GM19463 (cell line): Measurements from ENCODE around the gene ZNF18.

ENCODE experiments used
- ATAC-seq: cut with Tn5 transposase; IDR thresholded peaks from one replicate; pipeline ENCODE4 v1.9.1; 2021; ENCODE audit warnings: mild to moderate bottlenecking, moderate library complexity; ENCODE audit not compliant: unreplicated experiment

ZNF18 gene, protein sequence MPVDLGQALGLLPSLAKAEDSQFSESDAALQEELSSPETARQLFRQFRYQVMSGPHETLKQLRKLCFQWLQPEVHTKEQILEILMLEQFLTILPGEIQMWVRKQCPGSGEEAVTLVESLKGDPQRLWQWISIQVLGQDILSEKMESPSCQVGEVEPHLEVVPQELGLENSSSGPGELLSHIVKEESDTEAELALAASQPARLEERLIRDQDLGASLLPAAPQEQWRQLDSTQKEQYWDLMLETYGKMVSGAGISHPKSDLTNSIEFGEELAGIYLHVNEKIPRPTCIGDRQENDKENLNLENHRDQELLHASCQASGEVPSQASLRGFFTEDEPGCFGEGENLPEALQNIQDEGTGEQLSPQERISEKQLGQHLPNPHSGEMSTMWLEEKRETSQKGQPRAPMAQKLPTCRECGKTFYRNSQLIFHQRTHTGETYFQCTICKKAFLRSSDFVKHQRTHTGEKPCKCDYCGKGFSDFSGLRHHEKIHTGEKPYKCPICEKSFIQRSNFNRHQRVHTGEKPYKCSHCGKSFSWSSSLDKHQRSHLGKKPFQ

DNA sequence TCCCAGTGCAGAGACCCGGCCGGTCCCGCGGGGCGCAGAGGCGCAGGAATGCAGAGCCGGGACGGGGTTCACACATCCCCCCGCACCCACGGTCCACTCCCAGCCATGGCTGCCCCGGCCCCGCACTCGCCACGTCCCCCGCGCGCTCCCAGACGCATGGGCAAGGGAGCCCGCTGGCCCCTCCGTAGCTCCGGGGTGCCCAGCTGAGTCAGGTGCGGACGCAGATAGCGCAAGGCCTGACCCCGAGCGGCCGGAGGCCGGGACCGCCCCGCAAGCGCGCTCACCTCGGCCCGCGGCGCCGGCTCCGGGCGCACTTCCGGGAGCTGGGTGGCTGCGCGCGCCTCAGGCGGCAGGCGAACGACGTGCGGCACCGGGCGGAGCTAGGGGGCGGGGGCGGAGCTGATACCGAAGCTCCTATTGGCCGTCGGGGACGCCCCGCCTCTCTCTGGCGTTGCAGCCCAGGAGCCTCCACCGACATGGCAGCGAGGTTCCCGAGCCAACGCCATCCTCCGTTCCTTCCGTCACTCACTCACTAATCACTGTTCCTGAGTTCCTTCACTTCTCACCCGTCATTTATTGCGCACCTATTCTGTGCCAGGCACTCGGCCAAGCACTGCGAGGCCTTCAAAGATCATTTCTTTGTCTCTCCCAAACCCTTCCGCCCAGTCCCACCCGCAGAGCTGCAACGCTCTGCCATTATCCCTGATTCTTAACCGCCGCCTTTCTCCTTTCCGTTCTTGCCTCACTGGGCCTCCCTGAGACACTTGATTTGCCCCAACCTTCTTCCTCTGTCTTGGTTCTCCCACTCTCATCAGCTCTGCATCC lies at the start of gene ZNF18:
Gene ZNF18, minus strand, starts transcription at position 329 of the 825 bp plus-strand sequence. CDS start 4,646 bp downstream, outside the sequence.
- peak; percentile 97 for ATAC-seq

DNA sequence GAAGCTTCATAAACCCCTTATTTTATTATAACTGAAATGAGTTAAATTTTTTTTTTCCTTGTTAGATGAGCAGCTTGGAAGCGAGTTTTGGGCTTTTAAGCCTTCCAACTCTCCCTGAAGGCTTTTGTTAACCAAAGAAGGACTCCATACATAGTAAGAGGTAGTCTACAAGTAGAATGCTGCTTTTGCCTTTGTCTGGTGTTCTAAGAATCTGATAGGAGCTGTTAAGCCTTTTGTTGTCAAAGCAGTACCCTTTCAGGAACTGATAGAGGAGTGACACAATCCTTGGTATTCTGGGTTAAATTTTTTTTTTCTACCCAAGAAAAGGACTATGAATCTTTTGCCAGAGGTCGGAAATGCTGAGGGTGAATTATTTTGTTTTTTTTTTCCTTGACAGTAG lies 49.5 kb upstream of the ZNF18 start:
- ATAC-seq = no peak

DNA sequence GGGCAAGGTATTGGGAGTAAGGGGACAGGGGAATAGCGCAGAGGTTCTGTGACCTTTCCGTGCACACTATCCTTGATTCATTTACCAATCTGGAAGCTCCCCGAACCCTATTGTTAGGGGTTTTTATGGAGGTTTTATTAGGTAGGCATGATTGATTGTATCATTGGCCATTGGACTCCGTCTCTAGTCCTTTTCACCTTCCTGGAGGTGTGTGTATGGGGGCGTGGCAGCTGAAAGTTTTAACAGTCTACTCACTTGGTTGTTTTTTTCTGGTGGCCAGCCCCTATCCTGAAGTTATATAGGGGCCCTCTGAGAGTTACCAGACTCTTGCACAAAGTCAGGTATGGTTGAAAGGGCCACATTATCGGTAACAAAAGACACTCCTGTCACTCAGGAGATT lies 46.4 kb upstream of the ZNF18 start:
- no peak for ATAC-seq

DNA sequence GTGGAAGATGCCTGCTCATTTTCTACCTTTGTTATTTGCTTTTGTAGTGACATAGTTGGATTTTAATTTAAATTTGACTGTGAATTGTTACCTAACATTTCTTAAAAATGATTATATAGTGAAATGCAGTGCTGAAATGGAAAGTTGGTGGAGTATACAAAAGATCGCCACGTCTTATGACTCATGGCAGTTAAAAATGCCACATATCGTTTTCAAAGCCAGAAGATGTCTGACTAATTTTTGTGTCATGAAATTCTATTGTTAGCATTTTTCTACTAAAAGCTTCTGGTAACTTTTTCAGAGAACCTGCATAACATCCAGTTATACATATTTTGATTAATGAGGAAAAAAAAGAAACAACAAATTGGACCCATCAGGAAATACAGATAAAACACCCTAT lies 44.0 kb upstream of the ZNF18 start:
- no peak for ATAC-seq

DNA sequence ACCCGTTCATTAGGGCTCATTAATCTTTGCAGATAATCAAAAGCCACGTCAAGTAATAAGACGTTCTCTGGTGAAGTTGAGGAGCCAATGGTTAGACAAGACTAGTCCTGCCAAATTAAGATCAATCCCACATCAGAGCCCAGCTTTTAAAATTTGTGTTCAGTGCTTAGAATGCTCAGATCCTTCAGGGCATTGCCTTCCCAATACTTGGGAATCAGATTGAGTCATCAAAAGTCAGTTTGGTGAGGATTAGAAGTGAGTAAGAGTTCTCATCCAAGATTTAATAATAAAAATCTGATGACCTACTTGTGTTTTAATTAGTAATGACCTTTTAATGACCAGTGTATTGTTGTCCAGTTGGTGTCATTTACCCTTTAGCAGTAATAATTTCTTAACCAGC lies 43.2 kb upstream of the ZNF18 start:
- ATAC-seq = no peak

DNA sequence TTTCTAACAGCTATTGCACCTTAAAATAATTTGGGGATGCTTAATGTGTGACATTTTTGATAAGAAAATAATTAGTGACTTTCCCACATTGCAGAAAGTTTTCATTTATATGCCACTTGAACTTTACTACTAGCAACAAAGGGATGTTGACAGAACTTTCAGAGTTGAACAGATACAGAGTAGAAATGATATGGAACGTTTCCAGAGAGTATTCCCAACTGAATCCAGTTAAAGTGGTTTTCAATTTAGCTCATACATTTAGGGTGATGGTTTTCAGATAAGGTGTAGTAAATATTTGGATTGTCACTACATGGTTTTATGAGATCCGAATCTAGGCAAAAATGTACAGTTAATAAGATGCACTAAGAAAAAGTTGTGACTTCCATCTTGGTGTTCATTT lies 40.7 kb upstream of the ZNF18 start:
- no peak for ATAC-seq

DNA sequence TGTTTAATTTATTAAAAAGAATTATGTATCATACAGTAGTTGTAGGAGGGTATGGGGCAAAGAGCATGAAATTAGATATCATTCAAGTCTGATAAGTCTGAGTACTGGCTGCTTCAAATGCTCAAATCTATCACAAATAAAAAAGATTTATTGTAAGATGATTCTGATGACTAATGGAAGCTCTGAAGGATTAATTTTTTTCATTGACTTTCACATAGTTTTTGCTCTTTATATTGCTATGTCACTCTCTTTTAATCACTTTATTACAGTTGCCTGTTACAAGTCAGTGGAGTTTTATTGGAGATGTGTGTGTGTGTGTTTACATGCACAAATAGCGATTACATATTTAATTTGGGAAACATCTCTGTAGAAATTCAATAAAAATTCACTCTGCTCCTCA lies 38.4 kb upstream of the ZNF18 start:
- no peak for ATAC-seq

DNA sequence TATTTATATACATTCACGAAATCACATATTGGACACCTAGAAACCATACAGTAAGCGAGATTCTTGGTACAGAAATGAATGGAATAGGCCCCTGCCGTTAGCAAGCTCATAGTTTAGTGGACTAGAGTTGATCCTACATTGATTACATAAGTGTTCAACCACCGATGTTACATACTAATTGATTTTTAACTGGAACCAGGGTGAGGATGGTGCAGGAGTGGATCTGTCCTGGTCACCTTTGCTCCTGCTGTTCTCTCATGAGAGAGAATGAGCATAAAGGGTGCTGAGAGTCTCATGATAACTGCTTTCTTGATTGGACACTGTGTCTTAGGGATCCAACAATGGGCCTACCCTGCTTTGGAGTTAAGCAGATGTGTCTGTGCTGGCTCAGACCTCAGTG lies 37.3 kb upstream of the ZNF18 start:
- no peak for ATAC-seq

DNA sequence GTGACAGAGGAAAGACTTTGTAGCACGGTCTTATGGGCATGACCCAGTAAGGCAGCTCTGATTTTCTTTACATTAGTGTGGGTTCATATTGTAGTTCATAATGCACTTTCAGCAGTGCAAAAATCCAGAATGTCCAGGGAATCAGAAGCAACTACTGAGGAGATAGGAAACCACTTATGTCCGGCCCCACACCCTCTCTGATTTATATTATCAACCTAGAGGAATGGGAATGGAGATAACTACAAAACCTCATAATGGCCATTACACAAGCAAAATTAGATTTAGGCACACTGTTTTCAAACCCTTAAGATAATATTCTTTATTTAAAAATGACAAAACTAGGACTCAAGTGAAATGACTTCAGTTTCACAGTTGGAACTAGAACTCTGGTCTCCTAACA lies 31.3 kb upstream of the ZNF18 start:
- no peak for ATAC-seq

DNA sequence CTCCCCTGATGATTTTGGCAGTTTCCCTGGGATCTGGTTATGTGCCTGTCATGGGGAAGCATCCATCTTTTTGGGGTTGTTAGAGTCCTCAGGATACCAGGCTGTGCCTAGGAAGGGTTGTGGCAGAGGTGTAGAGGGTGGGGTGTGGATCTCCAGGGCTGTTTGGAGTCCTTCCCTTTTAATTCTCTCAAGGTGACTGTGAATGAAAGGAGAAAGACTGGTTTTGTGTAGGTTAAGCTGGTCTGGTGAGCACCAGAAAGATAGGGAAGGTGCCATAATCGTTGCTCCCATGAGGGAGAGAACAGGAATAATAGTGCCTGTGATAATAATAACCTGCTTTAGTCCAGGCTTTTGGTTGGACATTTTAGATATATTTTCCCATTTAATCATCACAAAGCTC lies 30.4 kb upstream of the ZNF18 start:
- ATAC-seq = no peak

DNA sequence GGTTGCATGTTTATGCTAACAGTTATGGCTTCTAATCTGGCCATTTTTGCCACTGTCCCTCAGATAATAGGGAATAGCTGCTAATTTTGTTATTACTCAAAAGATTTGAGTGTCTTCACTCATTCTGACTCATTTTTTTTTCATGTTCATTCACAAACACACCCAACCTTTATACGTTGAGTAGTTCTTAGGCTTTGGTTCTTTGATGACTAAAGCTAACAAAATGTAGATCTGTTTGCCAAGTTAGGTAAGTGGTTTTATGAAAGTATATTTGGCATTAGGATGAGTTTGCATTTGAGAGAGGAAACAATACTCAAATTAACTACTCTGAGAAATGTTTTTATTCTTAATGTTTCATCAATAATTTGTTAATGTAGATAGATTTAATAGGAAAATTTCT lies 27.1 kb upstream of the ZNF18 start:
- no peak for ATAC-seq

DNA sequence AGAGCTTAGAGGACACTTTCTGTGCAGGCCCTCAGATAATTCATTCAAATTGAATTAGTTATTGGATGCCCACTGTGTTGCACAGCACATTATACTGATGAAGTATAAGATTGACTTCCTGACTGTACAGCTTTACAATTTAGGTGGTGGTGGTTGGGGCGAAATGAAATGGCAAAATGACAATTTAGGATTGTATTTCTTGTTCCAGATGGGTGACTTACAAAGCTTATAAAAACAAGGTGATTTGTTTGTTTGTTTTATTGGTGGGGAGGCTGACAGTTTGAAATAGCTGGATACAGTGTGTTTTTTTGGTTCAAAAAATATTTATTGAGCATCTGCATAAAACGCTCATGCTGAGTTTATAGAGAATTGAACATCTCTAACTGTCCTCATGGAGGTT lies 25.0 kb upstream of the ZNF18 start:
- ATAC-seq = no peak

DNA sequence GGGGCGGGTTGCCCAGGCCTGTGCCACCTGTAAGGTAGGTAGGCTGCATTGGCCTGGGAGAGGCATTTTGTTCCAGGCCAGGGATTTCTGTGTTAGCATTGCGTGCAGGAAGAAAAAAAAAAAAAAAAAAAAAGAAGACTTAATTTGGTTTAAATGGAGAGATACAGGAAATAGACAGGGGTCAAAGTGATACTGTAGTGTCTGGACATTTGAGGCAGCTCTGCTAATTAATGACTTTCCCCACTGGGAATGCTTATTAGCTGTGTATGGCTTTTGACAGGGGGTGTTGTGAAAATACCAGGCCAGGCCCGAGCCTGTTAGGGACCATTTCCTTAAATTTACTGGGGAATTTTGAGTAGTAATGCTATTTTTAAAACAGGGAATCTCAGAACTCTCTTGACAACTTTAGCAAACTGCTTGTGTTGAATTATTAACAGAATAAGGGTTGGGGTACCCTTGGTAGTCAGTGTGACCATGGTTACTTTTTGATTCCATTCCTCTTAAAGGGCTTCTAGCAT lies 24.4 kb upstream of the ZNF18 start:
- ATAC-seq = no peak

DNA sequence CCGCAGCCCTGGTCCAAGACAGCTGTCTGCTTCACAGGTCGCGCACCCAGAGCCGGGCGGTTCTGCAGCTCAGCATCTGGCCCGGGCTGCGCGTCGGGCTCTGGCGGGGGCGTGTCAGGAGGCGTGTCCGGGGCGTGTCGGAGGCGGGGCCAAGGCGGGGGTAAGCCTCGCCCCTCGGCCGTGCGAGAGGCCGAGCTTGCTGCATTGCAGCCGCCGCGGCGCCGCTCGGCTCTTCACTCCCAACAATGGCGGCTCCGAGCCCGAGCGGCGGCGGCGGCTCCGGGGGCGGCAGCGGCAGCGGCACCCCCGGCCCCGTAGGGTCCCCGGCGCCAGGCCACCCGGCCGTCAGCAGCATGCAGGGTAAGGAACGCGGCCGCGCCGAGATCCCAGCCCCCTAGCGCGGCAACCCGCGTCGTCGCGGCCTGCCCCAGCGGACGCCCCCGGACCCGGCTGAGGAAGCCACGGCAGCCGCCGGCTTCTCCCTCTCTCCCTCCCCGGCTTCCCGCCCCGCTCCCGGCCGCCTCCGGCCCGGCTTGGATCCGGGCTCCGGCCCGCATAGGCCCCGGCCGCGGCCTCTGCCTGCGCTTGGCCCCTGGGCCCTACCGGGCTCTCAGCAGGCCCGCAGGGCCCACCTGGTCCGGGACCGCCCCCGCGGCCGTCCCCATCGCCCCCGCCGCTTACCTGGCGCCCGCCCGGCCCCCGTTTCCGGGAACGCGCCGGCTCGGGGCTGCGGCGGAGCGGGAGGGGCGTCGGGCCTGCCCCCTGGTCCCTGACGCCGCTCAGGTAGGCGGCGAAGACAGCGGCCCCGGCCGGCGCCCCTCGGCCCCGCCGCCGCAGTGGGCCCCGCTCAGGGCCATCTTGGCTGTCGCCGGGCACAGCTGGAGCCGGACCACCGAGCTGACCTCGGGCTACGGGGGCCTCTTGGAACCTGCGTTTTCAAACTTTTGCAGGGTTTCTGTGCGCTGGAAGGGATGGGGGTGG lies 23.7 kb upstream of the ZNF18 start, which contains the start of gene MAP2K4:
Gene MAP2K4, plus strand, starts transcription at position 236 of the 981 bp plus-strand sequence. Its CDS starts 10 bp downstream, at position 246.
- peak; percentile 93 for ATAC-seq

DNA sequence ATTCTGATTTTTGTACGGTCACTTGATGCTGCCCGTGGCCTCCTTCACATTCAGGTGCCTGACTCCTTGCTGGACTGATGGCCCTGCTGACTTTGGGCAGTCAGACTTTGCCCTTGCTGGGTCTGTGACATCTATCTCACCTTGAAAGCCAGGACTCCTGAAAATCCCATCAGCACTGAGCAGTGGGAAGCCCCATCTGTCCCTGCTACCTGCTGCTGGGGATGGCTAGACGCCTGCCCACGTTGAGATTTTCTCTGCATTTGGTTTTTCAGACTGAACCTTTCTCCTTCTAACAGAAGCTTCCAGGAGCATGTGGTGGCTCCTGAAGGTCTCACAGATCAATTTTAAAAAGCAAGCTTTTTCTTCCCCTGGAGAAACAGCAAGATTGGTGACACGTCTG lies 10.2 kb upstream of the ZNF18 start:
- no peak for ATAC-seq

DNA sequence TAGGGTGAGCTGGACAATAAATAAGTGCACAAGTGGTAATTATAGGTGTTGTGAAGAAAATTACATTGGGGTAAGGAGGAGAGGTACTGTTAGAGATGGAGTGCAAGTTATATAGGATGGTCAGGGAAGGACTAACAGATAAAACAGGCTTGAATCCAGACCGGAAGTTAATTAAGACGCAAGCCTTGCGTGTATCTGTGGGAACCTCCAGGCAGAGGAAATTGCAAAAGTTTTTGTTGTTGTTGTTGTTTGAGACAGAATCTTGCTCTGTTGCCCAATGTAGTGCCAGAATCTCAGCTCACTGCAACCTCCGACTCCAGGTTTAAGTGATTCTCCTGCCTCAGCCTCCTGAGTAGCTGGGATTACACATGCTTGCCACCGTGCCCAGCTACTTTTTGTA lies 2.4 kb upstream of the ZNF18 start:
- no peak for ATAC-seq

DNA sequence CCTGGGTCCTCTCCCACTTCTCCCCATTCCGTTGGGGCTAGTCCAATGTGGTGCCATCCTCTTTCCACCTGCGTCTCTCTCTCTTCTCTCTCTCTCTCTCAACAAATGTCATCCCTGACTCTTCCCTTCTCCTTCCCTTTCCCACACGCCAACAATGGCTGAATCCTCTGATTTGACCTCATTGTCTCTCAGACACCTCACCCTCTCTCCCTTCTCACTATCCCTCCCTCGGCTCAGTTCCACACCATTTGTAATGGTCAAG lies 628 bp upstream of the ZNF18 start:
- ATAC-seq = no peak

DNA sequence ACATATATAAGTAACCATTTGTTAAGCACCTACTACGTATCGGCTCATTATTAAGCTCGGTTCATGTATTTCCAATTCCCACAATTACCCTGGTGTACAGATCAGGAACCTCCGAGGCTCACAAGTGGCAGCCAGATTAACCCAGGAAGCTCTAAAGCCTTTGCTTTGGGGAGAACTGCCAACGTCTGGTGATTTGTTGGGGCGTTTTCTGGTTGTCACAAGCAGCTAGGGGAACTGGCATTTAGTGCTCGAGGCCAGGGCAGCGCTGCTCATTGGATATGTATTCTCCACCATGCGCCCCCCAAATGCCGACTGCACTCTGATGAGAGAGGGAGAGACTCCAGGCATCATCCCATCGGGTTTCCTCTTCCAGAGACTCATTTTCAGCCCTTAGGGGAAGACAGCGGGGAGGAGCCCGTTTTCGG lies 541 bp downstream of the ZNF18 start:
- ATAC-seq = peak; percentile 26

DNA sequence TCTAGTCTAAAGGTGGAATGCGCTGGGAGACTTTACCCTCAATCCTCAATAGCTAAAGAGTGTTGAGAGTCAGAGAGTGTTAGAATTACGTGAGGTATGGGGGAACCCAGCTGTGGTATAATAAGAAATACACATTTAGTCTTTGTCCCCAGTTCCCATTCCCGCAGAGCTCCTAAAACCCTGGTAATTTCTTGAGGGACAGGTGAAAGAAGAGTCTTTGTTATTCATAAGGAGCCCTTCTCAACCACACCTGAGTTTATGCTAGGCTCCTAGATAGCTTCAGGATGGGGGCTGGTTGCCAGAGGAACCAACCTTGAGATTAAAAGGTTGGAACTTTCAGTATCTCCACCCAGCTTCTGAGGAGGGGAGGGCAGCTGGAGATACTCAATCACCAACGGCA lies 5.8 kb downstream of the ZNF18 start:
- ATAC-seq = no peak

DNA sequence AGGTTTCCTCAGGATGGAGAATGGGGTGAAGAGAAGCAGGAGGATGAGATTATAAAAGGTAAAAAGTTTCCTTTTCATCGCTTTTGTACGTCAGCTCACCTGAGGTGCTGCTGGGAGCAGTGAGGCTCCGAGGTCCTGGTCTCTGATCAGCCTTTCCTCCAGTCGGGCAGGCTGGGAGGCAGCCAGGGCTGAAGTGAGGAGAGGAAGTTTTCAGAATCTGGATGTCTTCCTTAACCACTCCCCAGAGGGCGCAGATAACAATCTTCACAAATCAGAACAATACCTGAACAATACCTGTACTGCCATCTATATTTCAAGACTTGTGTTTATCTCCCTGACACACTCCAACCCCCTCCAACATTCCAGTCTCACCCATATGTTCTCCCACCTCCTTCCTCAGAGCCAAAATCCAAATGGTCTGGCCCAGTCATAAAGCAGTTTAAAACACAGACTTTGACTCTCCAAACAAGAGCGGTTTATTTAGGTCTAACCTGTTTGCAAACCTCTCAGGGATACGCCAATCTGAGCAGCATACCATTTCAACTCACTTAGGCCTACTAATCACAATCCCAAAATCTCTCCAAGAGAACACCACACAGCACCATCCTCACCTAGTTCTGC lies 6.8 kb downstream of the ZNF18 start:
- no peak for ATAC-seq
